ENCODE results near the gene PLXNC1.

- TF ChIP-seq POU5F1 (IDR thresholded peaks at IDR 0.05; ENCODE audit: low read depth, low read length), result no peak
- TF ChIP-seq POLR2AphosphoS5 (IDR thresholded peaks at IDR 0.05; ENCODE audit: low read depth, low read length), result no peak
- TF ChIP-seq, protein P1, sequence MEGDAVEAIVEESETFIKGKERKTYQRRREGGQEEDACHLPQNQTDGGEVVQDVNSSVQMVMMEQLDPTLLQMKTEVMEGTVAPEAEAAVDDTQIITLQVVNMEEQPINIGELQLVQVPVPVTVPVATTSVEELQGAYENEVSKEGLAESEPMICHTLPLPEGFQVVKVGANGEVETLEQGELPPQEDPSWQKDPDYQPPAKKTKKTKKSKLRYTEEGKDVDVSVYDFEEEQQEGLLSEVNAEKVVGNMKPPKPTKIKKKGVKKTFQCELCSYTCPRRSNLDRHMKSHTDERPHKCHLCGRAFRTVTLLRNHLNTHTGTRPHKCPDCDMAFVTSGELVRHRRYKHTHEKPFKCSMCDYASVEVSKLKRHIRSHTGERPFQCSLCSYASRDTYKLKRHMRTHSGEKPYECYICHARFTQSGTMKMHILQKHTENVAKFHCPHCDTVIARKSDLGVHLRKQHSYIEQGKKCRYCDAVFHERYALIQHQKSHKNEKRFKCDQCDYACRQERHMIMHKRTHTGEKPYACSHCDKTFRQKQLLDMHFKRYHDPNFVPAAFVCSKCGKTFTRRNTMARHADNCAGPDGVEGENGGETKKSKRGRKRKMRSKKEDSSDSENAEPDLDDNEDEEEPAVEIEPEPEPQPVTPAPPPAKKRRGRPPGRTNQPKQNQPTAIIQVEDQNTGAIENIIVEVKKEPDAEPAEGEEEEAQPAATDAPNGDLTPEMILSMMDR (IDR thresholded peaks at IDR 0.05; ENCODE audit: control extremely low read depth in 1 of 3, insufficient read depth in 1 of 3, low read depth in 1 of 3, low read length in 3 of 3), result no peak
Observed at GRCh38 chr12:94200695-94201094, 52.3 kb downstream of the PLXNC1 start.
